Ectodermal cell (in vitro differentiated cells): Measurements from ENCODE around the gene CRACR2A.
A peak's percentile ranks its signal among the peaks of the same experiment; 100 is the strongest.

ENCODE experiments used
- H3K27ac ChIP-seq: 2 replicates; pipeline ENCODE4 v1.7.0; 2013; ENCODE audit warnings: mild to moderate bottlenecking, low read depth, low read length; ENCODE audit not compliant: insufficient read depth, poor library complexity, severe bottlenecking
- H3K27me3 ChIP-seq: 2 replicates; pipeline ENCODE4 v1.7.0; 2013; ENCODE audit warnings: mild to moderate bottlenecking, low read length; ENCODE audit not compliant: insufficient read depth, control insufficient read depth, poor library complexity, severe bottlenecking
- H3K36me3 ChIP-seq: one replicate; pipeline ENCODE4 v1.7.0; 2013; ENCODE audit warnings: low read length; ENCODE audit not compliant: control insufficient read depth, insufficient read depth
- H3K4me1 ChIP-seq: one replicate; pipeline ENCODE4 v1.7.0; 2013; ENCODE audit warnings: low read length; ENCODE audit not compliant: control insufficient read depth, insufficient read depth
- H3K4me3 ChIP-seq: 2 replicates; pipeline ENCODE4 v1.7.0; 2013; ENCODE audit warnings: low read depth, low read length, control low read depth; ENCODE audit not compliant: insufficient read depth
- H3K9me3 ChIP-seq: 2 replicates; pipeline ENCODE4 v1.7.0; 2013; ENCODE audit warnings: mild to moderate bottlenecking, low read length, moderate library complexity; ENCODE audit not compliant: control insufficient read depth
- WGBS, 2 experiments: methylation state at CpG; one replicate each; pipeline ENCODE4 v1.1.7; 2013; ENCODE audit warnings: missing lambda C conversion rate in 2 of 2; 5-methylcytosine and 5-hydroxymethylcytosine counted together

Gene CRACR2A

GRCh38 chr12:3741882-3742672, 10.8 kb downstream of the CRACR2A start:
- Histone ChIP-seq H3K27me3 (no peaks in the 10 kb centered on the region), H3K4me3 (no peak overlapping the region), H3K4me1 (no peaks in the 10 kb centered on the region), H3K9me3 (no peaks in the 10 kb centered on the region), H3K27ac (no peak overlapping the region), H3K36me3 (no peaks in the 10 kb centered on the region)
- WGBS, 2 experiments = 91 to 94% methylated on average over 7 of the region's 7 CpGs

DNA sequence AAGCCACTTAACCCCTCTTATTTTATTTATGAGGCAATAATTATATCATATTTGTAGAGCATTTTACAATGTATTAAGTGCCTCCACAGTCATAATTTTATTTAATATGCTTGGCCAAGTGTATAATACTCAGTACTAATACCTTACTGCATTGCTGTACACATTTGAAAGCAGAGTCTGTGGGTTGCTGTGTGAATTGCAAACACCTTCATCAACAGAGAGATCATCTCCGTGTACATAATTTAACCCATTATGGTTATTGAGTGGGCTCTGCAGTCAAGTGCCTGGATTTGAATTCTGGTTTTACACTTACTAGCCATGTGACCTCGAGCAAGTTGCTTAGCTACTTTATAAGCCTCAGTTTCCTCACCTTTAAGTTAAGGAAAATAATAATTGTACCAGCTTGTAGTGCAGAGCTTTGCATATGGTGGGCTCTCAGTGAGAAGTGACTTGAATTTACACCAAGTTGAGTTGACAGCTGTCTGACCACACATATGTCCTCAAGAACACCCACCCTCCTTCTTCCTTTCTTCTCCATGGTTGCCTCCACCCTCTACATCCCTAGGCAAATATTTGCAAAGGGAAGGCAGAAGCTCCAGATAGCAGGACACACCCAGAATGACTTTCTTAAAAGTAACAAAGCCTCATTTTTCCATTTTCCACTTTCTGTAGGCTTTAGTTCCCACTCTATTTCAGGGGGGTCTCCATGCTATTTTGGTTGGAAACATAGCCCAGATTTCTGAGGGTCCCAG, 12.3 kb downstream of the CRACR2A start:
- H3K27me3 ChIP-seq = no peaks in the 10 kb centered on the region
- 88 to 98% methylated on average over 2 of the region's 2 CpGs for whole genome bisulfite sequencing, 2 experiments
- H3K4me3 ChIP-seq = no peak overlapping the region
- H3K9me3 ChIP-seq = no peaks in the 10 kb centered on the region
- H3K36me3 ChIP-seq = no peaks in the 10 kb centered on the region
- H3K27ac ChIP-seq = no peak overlapping the region
- H3K4me1 ChIP-seq = no peaks in the 10 kb centered on the region

DNA sequence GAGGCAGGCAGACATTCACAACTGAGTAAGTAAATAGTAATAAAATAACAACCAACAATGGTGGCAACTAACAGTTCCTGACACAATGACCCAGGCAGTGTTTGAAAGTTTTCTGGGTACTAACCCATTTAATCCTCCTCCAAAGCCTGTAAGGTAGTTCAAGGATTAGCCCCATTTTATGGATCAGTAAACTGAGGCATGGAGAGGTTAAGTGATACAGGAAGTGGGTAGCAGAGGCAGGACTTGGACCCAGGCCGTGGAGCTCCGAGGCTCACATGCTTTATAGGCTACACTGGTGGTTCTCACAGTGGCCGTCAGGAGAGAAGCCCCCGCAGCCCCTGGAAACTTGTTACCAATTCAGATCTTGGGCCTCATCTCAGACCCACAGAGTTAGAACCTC, 17.5 kb downstream of the CRACR2A start:
- WGBS, 2 experiments = 88 to 90% methylated on average over 4 of the region's 4 CpGs

GRCh38 chr12:3732901-3733300, 20.0 kb downstream of the CRACR2A start:
- 61 to 68% methylated on average over 4 of the region's 4 CpGs for WGBS, 2 experiments
- H3K4me1 ChIP-seq = peaks cover 20% of the 10 kb centered on the region

More for the DNA sequence above, 17.5 kb downstream of the CRACR2A start:
- no peaks in the 10 kb centered on the region for H3K36me3 ChIP-seq
- no peak overlapping the region for H3K4me3 ChIP-seq
- no peaks in the 10 kb centered on the region for H3K27me3 ChIP-seq
- no peak overlapping the region for H3K27ac ChIP-seq
- no peaks in the 10 kb centered on the region for H3K9me3 ChIP-seq
- peaks cover 6% of the 10 kb centered on the region for H3K4me1 ChIP-seq

DNA sequence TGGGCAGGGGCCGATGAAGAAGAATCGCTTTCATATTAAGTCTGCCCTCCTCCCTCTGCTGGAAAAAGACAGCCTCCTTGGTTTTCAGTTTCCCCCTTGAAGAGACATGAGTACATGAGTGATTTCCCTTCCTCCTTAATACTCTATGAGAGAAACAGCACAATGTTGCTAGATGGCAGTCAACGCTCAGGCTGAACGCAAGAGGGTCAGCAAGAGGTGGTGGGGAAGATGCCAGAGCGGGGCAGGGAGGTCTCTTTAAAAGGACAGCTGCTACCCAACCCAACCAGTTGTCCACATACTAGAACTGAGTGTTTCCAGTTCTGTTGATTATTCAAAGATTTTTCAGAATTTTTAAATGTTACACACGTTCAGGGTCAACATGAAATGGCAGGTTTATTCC, 22.8 kb downstream of the CRACR2A start:
- WGBS, 2 experiments = 96 to 97% methylated on average over 6 of the region's 6 CpGs
- H3K27ac ChIP-seq = no peak overlapping the region
- H3K4me1 ChIP-seq = peaks cover 25% of the 10 kb centered on the region
- H3K9me3 ChIP-seq = no peaks in the 10 kb centered on the region
- no peaks in the 10 kb centered on the region for H3K27me3 ChIP-seq
- H3K4me3 ChIP-seq = no peak overlapping the region
- H3K36me3 ChIP-seq = no peaks in the 10 kb centered on the region

More at GRCh38 chr12:3732901-3733300, 20.0 kb downstream of the CRACR2A start:
- H3K27ac ChIP-seq = no peak overlapping the region
- H3K9me3 ChIP-seq = no peaks in the 10 kb centered on the region
- no peaks in the 10 kb centered on the region for H3K36me3 ChIP-seq
- no peak overlapping the region for H3K4me3 ChIP-seq
- no peaks in the 10 kb centered on the region for H3K27me3 ChIP-seq

- peaks cover 25% of the 10 kb centered on the region for H3K4me1 ChIP-seq
- H3K4me3 ChIP-seq = no peak overlapping the region
- peak overlapping the region; percentile 75 for H3K27ac ChIP-seq
- no peaks in the 10 kb centered on the region for H3K27me3 ChIP-seq
- 88 to 91% methylated on average over 6 of the region's 6 CpGs for WGBS, 2 experiments
- H3K9me3 ChIP-seq = no peaks in the 10 kb centered on the region
- no peaks in the 10 kb centered on the region for H3K36me3 ChIP-seq
These were observed 24.2 kb downstream of the CRACR2A start for GRCh38 chr12:3728686-3729085.

- no peaks in the 10 kb centered on the region for H3K27me3 ChIP-seq
- H3K4me1 ChIP-seq = peaks cover 25% of the 10 kb centered on the region
- H3K4me3 ChIP-seq = no peak overlapping the region
- no peaks in the 10 kb centered on the region for H3K36me3 ChIP-seq
- 63% methylated on average over 8 of the region's 8 CpGs for WGBS, 2 experiments
- H3K9me3 ChIP-seq = peaks cover 1% of the 10 kb centered on the region
- H3K27ac ChIP-seq = peak overlapping the region; percentile 75
These were observed 24.9 kb downstream of the CRACR2A start for GRCh38 chr12:3727877-3728632.

GRCh38 chr12:3727354-3727753, 25.6 kb downstream of the CRACR2A start:
- H3K4me3 ChIP-seq = no peak overlapping the region
- peaks cover 2% of the 10 kb centered on the region for H3K9me3 ChIP-seq
- H3K4me1 ChIP-seq = peaks cover 22% of the 10 kb centered on the region
- H3K27ac ChIP-seq = no peak overlapping the region
- 94 to 97% methylated on average over 8 of the region's 8 CpGs for WGBS, 2 experiments
- H3K27me3 ChIP-seq = no peaks in the 10 kb centered on the region
- H3K36me3 ChIP-seq = no peaks in the 10 kb centered on the region

DNA sequence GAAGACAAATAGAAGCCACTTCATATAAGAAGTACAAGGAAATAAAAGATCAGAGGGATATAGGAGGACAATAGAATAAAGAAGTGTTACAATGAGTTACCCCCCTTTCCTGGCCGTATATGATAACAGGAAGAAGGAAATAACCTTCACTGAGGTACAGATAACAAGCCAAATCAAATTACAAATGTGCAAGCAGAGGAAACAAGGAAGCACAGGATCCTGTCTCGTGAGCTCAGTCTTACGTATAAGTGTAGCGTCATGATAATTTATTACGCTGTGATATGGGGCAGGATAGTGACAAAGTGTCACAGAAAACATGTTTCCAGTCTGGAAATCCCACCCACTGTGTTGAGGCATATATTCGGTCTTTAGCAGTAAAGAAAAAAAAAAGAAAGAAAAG, 26.5 kb downstream of the CRACR2A start:
- peaks cover 2% of the 10 kb centered on the region for H3K9me3 ChIP-seq
- H3K4me1 ChIP-seq = peaks cover 19% of the 10 kb centered on the region
- no peak overlapping the region for H3K27ac ChIP-seq
- H3K27me3 ChIP-seq = no peaks in the 10 kb centered on the region
- H3K36me3 ChIP-seq = no peaks in the 10 kb centered on the region
- no peak overlapping the region for H3K4me3 ChIP-seq
- WGBS, 2 experiments = 95 to 97% methylated on average over 6 of the region's 6 CpGs
